Stimulated activated CD4-positive, alpha-beta T cell treated with anti-CD3 and anti-CD28 coated beads, Interleukin-1b, Interleukin-23, amount 100 ng/mL, for 48 hours (primary cell): Measurements from ENCODE around the gene FHIT.

Experiments used
- DNase-seq: peaks from one replicate; pipeline ENCODE4 v3.0.0-alpha.2; 2020

The FHIT gene

DNA sequence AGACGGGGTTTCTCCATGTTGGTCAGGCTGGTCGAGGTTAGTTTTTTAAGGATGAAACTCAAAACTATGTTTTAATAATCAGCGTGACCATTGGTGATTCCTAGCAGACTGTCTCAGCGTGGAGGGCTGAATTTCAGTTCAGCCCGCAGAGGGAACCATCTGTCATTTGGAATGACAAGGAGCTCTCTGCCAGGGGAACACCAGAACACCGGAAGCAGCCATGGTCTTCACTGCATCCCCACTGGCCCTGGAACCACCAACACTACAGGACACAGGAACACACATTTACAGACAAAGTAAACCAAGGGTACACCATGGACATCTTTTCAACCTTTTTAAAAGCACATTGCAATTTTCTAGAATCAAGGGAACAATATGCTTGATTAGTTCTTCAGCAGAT, 424.7 kb downstream of the FHIT start:
- DNase-seq = no peak

DNA sequence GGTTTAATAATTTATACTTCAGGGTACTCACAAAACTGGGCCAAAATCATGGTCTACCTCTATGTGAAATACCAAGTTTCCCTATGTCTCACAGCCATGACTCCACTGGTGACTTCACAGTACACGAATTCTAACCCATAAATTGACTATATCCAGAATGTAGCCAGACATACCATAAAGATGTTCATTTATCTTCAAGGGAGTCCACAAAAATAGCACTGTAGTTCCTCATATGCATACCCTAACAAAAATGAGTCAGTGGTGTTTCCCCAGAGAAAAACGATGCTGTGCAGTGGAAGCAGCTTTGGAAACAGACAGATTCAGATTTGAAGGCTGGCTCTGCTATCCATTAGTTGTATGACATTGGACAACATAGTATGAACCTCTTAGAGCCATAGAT, 438.8 kb downstream of the FHIT start:
- no peak for DNase-seq

DNA sequence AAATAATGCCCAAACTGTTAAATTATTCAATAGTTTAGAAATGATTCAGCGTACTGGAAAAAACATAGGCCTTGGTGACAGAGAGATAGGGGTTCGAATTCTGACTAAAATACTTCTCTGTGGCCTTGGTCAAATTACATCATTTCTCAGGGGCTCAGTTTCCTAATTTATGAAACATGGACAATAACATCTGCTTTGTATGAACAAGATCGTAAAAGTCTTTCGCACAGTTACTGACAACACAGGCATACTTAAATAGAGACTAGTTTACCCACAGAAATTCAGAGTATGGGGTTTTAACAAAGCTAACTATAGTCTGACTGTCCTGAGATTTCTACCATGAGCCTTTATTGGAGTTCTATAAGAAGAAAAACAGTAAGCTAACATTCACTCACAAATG, 440.4 kb downstream of the FHIT start:
- DNase-seq = no peak

DNA sequence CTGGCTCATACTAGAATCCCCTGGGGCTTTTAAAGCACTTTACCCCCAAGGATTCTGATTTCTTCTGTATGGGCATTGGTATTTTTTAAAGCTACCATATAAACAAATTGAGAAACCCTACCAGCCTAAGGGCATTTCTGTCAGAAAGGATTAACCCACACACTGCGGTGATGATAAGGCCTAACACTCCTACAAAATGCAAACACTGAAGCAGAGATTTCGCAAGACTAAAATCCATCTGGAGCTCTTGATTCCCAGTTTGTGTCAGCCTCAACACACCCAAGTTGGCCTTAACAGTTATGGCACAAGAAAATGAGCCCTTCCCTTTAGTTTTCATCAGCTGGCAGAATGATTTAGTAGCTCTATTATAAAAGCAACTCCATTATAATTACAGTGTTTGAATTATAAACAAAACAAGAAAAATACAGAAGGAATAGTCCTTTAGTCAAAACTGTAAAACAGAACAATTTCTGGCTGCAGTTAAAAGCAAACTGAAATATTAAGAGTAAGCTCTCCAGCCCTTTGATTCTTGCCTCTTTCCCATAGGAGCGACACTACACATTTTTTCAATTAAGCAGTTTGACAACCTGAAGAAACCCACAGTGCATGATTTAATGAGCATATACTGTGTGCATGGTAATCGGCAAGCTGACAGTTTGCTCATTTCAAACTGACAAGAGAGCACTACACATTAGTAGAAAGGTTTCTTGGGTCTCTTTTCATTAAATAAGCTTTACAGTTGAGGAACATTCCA, 441.2 kb downstream of the FHIT start:
- no peak for DNase-seq

DNA sequence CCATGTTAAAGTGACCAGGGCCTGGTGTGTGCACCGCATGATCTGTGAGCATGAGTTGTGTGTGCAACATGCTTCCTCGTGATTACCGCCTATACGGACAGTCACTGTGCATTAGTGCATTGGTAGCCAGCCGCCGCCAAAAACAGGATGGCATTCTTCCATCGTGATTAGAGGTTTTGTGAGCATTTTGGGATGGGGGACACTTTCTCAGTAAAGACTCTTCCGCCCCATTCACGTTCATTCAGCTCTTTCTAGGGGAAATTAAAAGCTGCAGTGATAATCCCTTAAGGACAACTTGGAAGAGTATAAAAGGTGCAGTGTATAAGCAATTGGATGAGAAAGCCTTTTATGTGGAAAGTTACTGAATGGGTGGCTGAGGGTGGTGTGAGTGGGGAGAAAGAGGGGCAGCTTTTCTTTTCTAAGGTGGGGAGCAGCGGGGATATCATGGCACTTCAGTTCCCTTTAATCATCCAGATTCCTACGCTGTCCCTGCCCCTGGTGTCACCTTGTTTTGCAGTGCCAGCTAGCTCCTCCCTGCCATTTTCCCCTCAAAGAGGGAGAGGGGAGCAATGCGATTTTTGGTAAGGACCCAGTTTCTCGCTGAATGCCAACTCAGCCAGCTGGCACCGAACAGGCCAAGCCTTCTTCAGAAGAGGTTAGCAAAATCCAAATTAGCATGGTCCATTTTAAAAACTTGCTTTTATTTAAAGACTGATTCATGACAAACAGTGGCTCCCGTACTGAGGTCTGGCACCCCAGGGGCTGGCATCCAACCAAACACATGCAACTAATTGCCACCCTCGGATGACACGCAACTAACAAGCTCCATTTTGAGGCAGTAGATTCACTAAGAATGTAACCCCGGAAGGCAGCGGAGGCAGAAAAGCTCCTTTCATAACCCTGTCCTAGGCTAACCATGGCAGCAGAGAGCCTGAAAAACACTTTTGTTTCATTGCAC, 447.8 kb downstream of the FHIT start:
- no peak for DNase-seq

DNA sequence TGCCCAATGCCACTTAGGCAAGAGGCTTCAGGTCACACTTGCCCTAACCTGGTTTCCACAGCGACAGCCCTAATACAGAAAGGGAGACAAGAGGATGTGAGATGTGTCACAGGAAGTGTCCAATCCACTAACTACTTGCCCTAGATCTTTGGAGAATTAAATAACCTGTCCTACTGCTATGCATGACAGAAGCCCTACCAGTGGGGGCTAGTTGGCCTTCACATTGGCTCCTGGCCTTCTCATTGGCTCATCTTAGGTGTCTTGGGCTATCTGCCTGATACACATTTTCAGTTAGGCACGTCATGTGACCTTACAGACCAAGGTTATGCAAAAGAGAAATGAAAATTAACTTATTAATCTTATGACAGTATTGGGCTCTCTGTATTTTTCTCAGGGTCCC, 449.9 kb downstream of the FHIT start:
- no peak for DNase-seq

DNA sequence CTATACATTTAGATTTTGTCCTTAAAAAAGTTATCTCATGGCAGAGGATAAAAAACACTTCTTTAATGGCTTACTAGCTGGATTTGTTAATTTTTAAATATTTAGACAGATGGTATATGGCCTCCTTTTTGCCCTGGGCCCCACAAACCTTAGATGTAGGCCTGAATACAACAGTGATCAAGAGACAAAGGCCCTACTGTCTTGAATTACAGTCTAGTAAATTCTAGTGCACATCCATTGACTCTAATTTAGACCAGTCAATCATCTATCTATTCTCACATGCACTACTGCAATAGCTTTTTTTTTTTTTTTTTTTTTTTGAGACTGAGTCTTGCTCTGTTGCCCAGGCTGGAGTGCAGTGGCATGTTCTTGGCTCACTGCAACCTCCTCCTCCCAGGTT, 452.8 kb downstream of the FHIT start:
- DNase-seq = no peak

DNA sequence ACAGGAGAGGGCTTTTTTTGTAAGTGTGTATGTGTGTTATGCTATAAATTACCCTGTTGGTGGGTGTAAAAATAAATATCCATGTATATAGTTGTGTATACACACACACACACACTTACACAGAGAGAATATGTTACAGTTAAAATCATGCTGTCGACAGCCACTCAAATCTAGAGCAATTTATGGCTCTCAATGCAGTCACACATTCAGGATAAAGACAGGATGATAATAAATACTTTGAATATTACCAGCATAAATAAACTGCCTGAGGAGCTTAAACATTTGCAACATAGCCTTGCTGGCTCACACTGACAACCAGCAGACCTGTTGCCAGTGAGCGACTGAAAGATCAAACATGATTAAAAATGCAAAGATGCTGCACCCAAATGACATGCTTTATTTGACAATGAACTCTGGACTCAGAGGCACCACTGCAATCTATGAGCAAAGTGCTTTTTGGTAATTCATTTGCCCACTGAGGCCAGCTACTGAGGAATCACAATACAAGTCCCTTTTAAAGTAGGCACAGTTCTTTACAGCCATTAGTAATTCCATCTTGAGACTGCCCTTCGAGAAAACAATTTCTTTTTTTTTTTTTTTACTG, 458.9 kb downstream of the FHIT start:
- no peak for DNase-seq

DNA sequence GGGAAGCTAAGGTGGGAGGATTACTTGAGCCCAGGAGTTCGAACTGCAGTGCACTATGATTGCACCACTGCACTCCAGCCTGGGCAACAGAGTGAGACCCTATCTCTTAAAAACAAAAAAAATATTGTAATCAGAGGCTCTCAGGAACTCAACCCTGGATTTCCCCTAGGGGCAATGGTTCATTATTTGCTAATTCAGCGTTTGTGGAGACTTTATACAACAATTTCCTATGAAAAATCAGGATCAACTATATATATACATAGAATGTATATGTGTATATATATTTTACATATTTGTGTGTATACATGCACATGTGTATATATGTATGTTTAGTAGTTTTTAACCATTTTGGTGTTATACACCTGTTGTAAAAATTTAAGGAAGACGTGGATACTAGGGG, 463.1 kb downstream of the FHIT start:
- no peak for DNase-seq

DNA sequence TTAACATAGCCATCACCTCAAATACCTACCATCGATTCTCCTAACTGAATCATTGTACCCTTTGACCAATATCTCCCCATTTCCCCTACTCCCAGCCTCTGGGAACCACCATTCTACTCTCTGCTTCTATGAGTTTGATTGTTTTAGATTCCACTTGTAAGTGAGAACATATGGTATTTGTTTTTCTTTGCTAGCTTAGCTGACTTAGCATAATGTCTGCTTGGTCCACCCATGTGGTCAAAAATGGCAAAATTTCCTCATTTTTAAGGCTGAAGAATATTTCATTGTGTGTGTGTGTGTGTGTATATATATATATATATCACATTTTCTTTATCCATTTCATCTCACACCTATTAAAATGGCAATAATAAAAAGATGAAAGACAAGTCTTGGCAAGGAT, 469.3 kb downstream of the FHIT start:
- DNase-seq = no peak

DNA sequence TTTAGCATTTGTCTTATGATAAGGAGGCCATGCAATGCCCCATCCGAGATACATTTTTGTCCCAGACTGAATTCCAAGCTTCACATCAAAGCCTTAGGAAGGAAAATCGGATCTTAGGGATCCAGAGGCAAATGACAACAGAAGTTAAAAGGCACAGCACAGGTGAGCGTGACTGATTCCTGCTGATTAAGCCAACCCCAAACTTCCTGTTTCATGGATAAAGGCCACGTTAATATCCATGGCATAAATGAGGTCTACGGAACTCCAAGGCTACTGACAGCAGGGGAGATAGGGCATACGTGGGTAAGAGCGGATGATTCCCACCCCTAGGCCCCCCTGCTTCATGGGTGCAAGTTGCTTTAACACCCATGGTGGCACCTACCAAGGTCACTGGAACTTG, 471.6 kb downstream of the FHIT start:
- DNase-seq = no peak

DNA sequence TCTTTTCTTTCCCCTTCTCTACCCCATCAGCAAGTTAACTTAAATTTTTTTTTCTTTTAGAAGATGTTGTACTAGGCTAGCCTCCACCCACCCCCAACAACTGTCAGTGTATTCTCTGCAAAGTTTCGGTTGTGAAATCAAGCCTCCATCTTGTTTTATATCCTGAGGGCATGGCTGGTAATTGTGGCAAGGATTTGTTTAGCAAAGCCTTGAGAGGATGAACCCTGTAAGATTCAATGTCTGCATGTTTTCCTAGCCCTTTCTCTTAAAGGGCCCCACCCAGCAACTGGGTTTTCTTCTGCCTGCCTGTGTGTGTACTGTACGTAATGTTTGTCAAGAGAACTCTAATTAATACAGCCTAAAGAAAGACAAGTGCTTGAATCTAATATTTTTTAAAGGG, 475.3 kb downstream of the FHIT start:
- no peak for DNase-seq

DNA sequence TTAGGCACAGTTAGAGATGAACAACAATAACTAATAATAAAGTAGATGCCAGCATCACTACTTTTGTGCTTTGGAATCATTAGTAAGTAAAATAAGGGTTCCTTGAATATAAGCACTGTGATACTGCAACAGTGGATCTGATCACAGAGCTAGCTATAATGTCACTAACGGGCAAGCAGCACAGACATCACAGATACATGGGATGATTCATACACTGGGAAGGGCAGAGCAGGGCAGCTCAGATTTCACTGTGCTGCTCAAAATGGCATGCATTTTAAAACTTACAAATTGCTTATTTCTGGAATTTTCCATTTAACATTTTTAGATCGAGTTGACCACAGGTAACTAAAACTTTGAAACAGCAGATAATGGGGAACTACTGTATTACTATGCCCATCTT, 476.6 kb downstream of the FHIT start:
- no peak for DNase-seq

DNA sequence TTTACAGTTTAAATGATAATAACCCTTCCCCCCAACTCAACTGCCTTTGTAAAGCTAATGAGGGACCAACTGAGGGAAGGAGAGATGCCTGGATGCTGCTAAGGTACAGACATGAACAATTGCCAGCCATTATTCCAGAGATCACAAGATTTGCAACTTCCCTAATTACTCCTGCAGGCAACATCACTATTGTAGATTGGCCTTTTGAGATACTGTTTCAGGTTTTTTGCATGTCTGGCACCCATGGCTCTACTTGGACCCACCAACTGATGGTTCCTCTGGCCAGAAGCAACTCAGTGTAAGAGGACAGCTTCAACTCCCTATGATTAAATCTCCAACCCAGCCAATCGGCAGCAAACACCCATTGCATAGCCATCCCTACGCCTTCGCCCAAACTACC, 478.7 kb downstream of the FHIT start:
- DNase-seq = no peak

DNA sequence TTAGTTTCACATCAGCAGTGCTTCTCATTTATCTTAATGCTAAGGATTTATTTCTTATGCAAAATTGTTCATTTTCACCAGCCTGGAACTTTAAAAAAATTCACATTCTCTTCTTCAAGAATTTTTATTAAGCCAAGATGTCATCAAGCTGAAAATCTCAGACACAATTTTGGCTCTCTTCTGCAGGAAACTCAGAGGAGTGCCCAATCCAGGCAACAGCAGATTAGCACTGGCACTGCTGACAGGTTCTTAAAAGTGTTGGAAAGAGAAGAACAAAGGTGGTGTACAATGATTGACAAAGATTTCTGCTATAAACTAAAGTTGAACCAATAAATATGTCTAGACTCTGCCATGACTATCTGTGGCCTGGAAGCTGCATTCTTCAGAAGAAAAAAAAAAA, 479.5 kb downstream of the FHIT start:
- no peak for DNase-seq

DNA sequence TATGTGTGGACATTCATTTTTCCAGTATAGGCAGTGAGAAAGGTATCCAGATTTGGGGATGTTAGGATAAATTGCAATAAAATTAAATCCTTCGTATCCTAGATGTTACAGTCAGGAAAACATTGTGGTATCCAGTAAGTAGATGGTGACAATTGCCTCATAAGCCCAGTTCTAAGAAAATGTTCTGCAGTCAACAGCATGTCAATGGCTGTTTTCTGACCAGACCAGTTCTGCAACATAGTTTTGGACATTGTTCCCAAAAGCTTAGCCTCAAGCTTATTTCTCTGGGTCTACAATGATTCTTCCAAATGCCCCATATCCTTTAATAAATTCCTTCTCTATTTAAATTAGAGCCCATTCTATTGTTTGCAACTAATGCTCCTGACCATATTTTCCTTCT, 480.7 kb downstream of the FHIT start:
- DNase-seq = no peak

DNA sequence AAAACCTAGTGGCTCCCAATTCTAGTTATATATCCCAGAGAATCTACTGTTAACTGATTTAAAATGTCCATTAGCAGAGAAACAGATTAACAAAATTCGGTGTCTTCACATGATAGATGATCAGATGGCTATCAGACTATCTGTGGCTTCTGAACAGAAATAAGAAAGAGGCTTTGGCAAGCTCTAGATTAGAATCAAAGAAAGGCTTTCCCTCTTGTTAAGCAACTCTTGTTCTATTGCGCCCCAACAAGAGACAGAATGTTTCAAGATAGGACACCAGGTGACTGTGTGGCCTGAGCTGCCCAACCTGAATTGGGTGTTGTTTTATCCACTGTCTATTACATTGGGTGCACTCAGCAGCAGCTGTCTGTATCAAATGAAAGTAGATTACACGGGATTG, 483.7 kb downstream of the FHIT start:
- DNase-seq = no peak

DNA sequence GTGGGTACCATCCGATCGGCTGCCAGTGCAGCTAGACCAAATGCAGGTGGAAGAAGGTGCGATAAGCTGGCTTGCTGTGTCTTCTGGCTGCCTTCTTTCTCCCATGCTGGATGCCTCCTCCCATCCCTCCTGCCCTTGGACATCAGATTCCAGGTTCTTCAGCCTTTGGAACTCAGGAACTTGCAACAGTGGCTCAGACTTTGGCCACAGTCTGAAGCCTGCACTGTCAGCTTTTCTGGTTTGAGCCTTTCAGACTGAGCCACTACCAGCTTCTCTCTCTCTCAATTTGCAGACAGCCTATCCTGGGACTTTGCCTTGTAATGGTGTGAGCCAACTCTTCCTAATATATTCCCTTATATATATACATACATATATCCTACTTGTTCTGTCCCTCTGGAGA, 485.5 kb downstream of the FHIT start:
- DNase-seq = no peak

DNA sequence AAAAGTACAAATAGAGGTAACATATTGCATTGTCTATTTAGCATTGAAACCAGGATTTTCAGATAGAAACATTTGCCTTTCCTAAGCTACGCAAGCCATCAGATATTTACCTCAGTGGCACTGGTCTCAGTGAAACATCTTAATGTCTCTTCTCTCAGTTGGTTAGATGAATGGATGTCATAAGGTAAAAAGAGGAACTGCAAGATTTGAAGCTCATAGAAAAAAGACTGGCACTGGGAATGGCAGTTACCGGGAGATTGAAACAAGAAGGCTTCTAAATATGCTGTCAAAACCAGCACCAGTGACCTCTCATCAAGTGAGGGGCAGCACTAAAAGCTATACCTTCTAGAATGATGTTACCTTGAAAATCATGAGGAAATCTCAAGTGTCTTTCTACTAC, 486.4 kb downstream of the FHIT start:
- DNase-seq = no peak

DNA sequence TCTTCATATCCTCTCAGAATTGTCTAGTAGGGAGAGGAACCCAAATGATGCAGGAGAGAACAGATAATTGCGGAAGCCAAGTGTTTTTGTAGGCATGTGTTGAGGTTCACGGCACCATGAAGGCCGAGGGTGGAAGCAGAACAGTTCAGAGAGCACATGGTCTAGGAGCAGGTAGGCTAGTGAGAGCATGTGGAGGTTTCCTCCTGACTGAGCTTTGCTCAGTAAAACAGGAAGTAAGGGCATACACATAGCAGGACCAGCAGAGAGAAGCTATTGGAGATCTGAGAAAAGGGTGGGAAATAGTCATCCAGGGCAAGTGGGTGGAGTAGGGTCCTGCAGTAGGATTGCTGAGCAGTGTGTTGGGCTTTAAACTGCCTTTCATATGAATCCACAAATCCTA, 491.1 kb downstream of the FHIT start:
- DNase-seq = no peak

DNA sequence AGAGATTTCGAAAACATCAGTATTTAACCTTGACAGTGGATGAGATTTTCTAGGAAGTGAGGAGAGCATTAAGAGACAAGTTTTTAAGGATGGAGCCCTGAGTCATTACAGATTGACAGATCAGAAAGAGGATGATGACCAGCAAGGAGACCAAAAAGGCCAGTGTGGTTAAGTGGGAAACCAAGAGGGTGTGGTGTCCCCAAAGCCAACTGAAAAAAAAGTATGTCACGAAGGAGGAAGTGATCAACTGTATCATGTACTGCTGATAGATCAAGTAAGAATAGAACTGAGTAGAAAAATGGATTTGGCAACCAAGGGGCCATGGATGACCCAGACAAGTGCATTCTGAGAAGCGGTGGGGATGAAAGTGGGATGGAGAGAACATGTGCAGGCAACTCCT, 491.8 kb downstream of the FHIT start:
- DNase-seq = no peak

DNA sequence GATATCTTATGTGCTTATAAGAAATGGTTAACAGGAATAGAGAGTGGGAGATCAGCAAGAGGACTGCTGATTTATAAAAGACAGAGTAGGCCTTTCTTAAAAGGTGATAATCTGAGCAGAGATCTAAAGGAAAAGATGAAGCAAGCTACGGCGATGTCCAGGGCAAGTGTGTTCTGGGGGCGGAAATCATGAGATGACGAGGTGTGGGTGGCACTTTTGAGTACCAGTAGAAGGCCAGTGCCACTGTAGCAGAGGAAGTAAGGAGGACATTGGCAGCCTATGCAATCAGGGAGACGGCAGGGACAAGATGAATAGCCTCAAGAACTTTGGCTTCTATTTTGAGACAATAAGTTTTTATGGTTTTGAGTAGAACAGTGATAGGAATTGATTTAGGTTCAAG, 492.4 kb downstream of the FHIT start:
- DNase-seq = no peak

DNA sequence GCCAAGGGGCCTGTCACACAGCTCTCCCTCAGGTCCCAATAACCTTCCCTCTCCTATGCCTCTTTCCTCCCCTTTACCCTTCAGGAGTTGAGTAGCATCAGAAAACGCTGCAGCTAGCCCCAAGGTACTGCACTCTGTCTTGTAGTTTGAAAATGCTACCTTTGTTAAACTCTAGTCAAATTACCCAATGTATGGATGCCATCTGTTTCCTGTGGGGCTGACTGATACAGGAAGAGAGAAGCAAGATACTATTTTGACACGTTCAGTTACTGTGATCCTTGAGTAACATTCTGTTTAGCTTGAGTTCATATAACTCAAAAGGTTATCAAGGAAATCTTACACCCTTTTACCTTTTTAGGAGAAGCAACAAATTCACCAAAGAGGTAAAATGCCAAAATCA, 493.1 kb downstream of the FHIT start:
- no peak for DNase-seq

DNA sequence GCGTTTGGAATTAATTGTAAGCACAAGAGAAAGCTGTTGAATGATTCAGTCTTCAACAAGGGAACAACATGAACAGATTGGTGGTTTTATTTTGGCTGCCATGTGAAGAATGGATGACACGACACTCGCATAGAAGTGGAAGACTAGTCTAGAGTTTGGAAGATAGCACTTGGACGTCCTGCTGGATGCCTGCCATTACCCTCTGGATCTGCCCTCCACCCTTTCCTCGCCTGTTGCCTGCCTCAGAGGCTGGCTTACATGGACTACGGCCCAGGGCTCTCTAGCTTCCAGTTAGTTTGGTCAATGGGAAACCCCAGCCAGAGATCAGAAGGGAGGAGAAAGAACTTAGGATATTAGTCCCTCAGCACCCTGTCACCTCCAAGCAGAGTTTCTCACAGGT, 493.5 kb downstream of the FHIT start:
- no peak for DNase-seq
